Keratinocyte (primary cell): ENCODE measurements around the gene EXOC6B. TPM values are rescaled to one million over a fixed set of nuclear protein-coding genes. Genes with fewer than 3 reads are reported as not detected.

ENCODE experiments used
- DNase-seq: peaks from one replicate; pipeline ENCODE4 v3.0.0-alpha.2; 2011; ENCODE audit warnings: low read depth, missing footprints, low spot score
- FAIRE-seq: peaks from 2 replicates; lab custom pipeline; 2011; peaks lifted over from hg19 to GRCh38; lab: Jason Lieb, UNC
- H2AFZ ChIP-seq: 2 replicates; pipeline ENCODE4 v1.6.0; 2012; ENCODE audit warnings: low read length, control low read depth, inconsistent platforms; ENCODE audit not compliant: control insufficient read depth
- H3K27ac ChIP-seq: 2 replicates; pipeline ENCODE4 v1.5.1; 2011; ENCODE audit warnings: low read length; ENCODE audit not compliant: control insufficient read depth, insufficient read depth
- H3K27me3 ChIP-seq: 3 replicates; pipeline ENCODE4 v1.6.0; 2011; ENCODE audit warnings: low read length; ENCODE audit not compliant: control insufficient read depth, insufficient read depth; ENCODE audit errors: extremely low read depth
- H3K36me3 ChIP-seq, 2 experiments: 2 replicates in 1 of 2; 3 replicates in 1 of 2; pipeline ENCODE4 v1.5.1; 2011; ENCODE audit warnings: low read length in 2 of 2, mild to moderate bottlenecking in 1 of 2; ENCODE audit not compliant: control insufficient read depth in 2 of 2, insufficient read depth in 2 of 2; ENCODE audit errors: extremely low read depth in 1 of 2
- H3K4me1 ChIP-seq: 3 replicates; pipeline ENCODE4 v1.5.1; 2011; ENCODE audit warnings: low read length; ENCODE audit not compliant: control insufficient read depth, insufficient read depth; ENCODE audit errors: extremely low read depth
- H3K4me2 ChIP-seq: 3 replicates; pipeline ENCODE4 v1.6.0; 2011; ENCODE audit warnings: low read depth, low read length; ENCODE audit not compliant: control insufficient read depth, insufficient read depth; ENCODE audit errors: extremely low read depth
- H3K4me3 ChIP-seq, 3 experiments: fragments of 200-600 bp in 1 of 3; sonication (generic) in 1 of 3; 2 replicates in 2 of 3; 3 replicates in 1 of 3; pipeline ENCODE4 v1.5.1; 2011 to 2016; ENCODE audit warnings: low read length in 3 of 3, mild to moderate bottlenecking in 3 of 3, control low read depth in 2 of 3, inconsistent platforms in 1 of 3, low read depth in 1 of 3, mixed read lengths in 1 of 3, mixed run types in 1 of 3, moderate library complexity in 1 of 3; ENCODE audit not compliant: control insufficient read depth in 2 of 3, insufficient read depth in 2 of 3; ENCODE audit errors: extremely low read depth in 1 of 3
- H3K79me2 ChIP-seq: 2 replicates; pipeline ENCODE4 v1.6.0; 2012; ENCODE audit warnings: low read length; ENCODE audit not compliant: control insufficient read depth, insufficient read depth
- H3K9ac ChIP-seq: 3 replicates; pipeline ENCODE4 v1.6.0; 2011; ENCODE audit warnings: low read length; ENCODE audit not compliant: control insufficient read depth, insufficient read depth; ENCODE audit errors: extremely low read depth
- H3K9me1 ChIP-seq: 3 replicates; pipeline ENCODE4 v1.6.0; 2011; ENCODE audit warnings: low read length; ENCODE audit not compliant: control insufficient read depth, insufficient read depth; ENCODE audit errors: extremely low read depth
- H3K9me3 ChIP-seq: 2 replicates; pipeline ENCODE4 v1.5.1; 2012; ENCODE audit warnings: low read depth, low read length; ENCODE audit not compliant: control insufficient read depth
- H4K20me1 ChIP-seq: 3 replicates; pipeline ENCODE4 v1.6.0; 2011; ENCODE audit warnings: low read length; ENCODE audit not compliant: control insufficient read depth, insufficient read depth; ENCODE audit errors: extremely low read depth
- EZH2 ChIP-seq: IDR thresholded peaks from one replicate; pipeline ENCODE4 v1.6.1; 2012; ENCODE audit warnings: inconsistent platforms, mild to moderate bottlenecking, low read length, moderate library complexity
- dilution Hi-C: fragments of 300-500 bp; cut with MboI; formaldehyde crosslinking; loops from one replicate; pipeline ENCODE4 v1.7.0; 2020; ENCODE audit warnings: low sequenced_read_pairs; ENCODE audit not compliant: extremely low pct_ligation_motif_present
- polyA plus RNA-seq, 5 experiments: library from polyadenylated mRNA; depleted of rRNA in 3 of 5; stranded (reverse) in 3 of 5; stranded (forward) in 1 of 5; unstranded in 1 of 5; fragments of >200 nt; gene quantifications; 1 replicate in 1 of 5; 2 replicates in 3 of 5; 3 replicates in 1 of 5; pipeline versions ENCODE4 v1.2.1 to v1.2.3, GENCODE V29; 2011 to 2012; ENCODE audit warnings: missing spikeins in 2 of 5, low read depth in 1 of 5, low replicate concordance in 1 of 5
- TF ChIP-seq, protein P1 (sequence below), 3 experiments: IDR thresholded peaks in 1 of 3; conservative IDR thresholded peaks in 1 of 3; optimal IDR thresholded peaks in 1 of 3; 2 replicates in 2 of 3; 3 replicates in 1 of 3; pipeline versions ENCODE3 to v1.5.1; 2011; ENCODE audit warnings: low read length in 3 of 3, mild to moderate bottlenecking in 3 of 3, moderate library complexity in 2 of 3, control low read depth in 1 of 3, inconsistent platforms in 1 of 3; ENCODE audit not compliant: insufficient read depth in 2 of 3; ENCODE audit errors: extremely low read depth in 1 of 3

Gene EXOC6B
- polyA plus RNA-seq, 1 donor (not counting 4 experiments of a cell fraction or from before 2014, with no cell fraction given) = 37.3 TPM

DNA sequence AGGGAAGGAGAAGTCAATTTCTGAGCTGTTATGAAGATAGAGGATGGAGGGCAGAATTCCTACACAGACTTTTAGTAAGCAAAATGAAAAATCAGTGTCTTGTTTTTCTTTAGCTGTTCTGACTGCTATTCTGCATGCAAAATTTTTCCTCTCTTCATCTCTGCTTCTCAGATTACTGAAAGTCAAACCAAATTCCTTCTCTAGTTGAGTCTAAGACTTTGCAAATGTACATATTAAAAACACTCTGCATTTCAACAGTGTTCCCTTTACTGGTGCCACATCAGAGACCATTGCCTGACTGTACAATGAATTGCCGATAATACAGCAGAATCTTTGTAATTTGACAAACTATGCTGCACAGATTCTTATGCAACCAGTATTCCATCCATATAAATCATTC is 198.8 kb downstream of the EXOC6B start:
- Histone ChIP-seq H3K27ac (no peak overlapping the region), H2AFZ (no peak overlapping the region), H3K79me2 (no peaks in the 10 kb centered on the region), H3K36me3 (peaks cover 0 to 2% of the 10 kb centered on the region in 2 experiments), H3K4me3 (no peak overlapping the region), H3K27me3 (no peaks in the 10 kb centered on the region), H3K4me2 (no peak overlapping the region), H3K9ac (no peak overlapping the region), H3K9me1 (no peaks in the 10 kb centered on the region), H3K9me3 (no peaks in the 10 kb centered on the region), H3K4me1 (no peaks in the 10 kb centered on the region), H4K20me1 (no peaks in the 10 kb centered on the region)
- FAIRE-seq (no peak), DNase-seq (no peak)
- no peak for TF ChIP-seq EZH2
- TF ChIP-seq, protein P1, sequence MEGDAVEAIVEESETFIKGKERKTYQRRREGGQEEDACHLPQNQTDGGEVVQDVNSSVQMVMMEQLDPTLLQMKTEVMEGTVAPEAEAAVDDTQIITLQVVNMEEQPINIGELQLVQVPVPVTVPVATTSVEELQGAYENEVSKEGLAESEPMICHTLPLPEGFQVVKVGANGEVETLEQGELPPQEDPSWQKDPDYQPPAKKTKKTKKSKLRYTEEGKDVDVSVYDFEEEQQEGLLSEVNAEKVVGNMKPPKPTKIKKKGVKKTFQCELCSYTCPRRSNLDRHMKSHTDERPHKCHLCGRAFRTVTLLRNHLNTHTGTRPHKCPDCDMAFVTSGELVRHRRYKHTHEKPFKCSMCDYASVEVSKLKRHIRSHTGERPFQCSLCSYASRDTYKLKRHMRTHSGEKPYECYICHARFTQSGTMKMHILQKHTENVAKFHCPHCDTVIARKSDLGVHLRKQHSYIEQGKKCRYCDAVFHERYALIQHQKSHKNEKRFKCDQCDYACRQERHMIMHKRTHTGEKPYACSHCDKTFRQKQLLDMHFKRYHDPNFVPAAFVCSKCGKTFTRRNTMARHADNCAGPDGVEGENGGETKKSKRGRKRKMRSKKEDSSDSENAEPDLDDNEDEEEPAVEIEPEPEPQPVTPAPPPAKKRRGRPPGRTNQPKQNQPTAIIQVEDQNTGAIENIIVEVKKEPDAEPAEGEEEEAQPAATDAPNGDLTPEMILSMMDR (optimal IDR thresholded peaks at IDR 0.05 in 1 of 3, IDR thresholded peaks at IDR 0.05 in 1 of 3, conservative IDR thresholded peaks at IDR 0.05 in 1 of 3; ENCODE audit: extremely low read depth in 1 of 3, insufficient read depth in 2 of 3, low read length in 3 of 3) = no peak
- dilution Hi-C loops = no loop called here

DNA sequence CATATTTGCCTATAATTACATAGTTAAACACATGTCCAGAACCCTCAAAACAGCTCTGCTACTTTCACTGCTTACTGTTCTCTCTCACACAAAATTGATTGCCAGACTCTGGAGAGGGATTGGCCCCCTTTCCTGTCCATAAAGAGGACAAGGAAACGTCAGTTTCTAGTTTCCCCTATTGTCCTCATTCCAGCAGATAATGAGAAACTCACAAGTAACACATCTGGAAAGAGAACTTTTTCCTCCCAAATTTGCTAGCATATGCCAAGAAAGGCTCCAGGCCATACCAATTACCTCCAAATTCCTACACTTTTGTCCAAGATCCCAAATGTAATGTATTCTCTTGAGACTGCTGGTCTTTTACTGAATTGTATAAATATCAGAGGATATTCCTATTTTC is 200.5 kb downstream of the EXOC6B start:
- H3K4me3 ChIP-seq = no peak overlapping the region
- no peaks in the 10 kb centered on the region for H3K27me3 ChIP-seq
- DNase-seq = no peak
- H3K79me2 ChIP-seq = no peaks in the 10 kb centered on the region
- no peak for FAIRE-seq
- TF ChIP-seq, protein P1 (optimal IDR thresholded peaks at IDR 0.05 in 1 of 3, IDR thresholded peaks at IDR 0.05 in 1 of 3, conservative IDR thresholded peaks at IDR 0.05 in 1 of 3; ENCODE audit: extremely low read depth in 1 of 3, insufficient read depth in 2 of 3, low read length in 3 of 3) = no peak
- no peaks in the 10 kb centered on the region for H4K20me1 ChIP-seq
- no peak overlapping the region for H3K4me2 ChIP-seq
- no peak overlapping the region for H3K9ac ChIP-seq
- H3K27ac ChIP-seq = no peak overlapping the region
- dilution Hi-C loops = no loop called here
- H2AFZ ChIP-seq = no peak overlapping the region
- H3K4me1 ChIP-seq = no peaks in the 10 kb centered on the region
- no peaks in the 10 kb centered on the region for H3K9me1 ChIP-seq
- peaks cover 0 to 2% of the 10 kb centered on the region in 2 experiments for H3K36me3 ChIP-seq
- no peaks in the 10 kb centered on the region for H3K9me3 ChIP-seq
